A549 (cell line): ENCODE results near the gene TENT5C. TPM values are rescaled to one million over a fixed set of nuclear protein-coding genes. Genes with fewer than 3 reads are reported as not detected.

Experiments used
- ATAC-seq, 2 experiments: fragments of 200-7000 bp in 1 of 2; fragments of >200 bp in 1 of 2; cut with Nextera tagmentation in 1 of 2; cut with Tn5 transposase in 1 of 2; 3 replicates each; pipeline versions ENCODE4 v1.8.0 to v1.9.1; 2018 to 2020; ENCODE audit warnings: mild to moderate bottlenecking in 1 of 2, moderate library complexity in 1 of 2
- CTCF ChIA-PET: fragments of 300-600 bp; sonication (Branson Sonifier 250); formaldehyde crosslinking; extraction: SDS; loops from one replicate; lab custom pipeline; 2021; ENCODE audit warnings: antibody characterized with exemption, inconsistent platforms; lab: Yijun Ruan, JAX
- POLR2A ChIA-PET: fragments of 350-600 bp; formaldehyde crosslinking; extraction: SDS; loops from one replicate; lab custom pipeline; 2021; ENCODE audit warnings: antibody characterized with exemption, inconsistent platforms; lab: Yijun Ruan, JAX
- DNase-seq, 2 experiments: peaks; one replicate each; pipeline versions ENCODE4 v3.0.0 to v3.0.0-alpha.2; 2011 to 2016; ENCODE audit warnings: low read depth in 1 of 2, low spot score in 1 of 2
- FAIRE-seq: peaks from 2 replicates; lab custom pipeline; 2011; peaks lifted over from hg19 to GRCh38; lab: Jason Lieb, UNC
- H3K27ac ChIP-seq, 2 experiments: fragments of >200 bp; sonication (Bioruptor Twin); formaldehyde crosslinking; 3 replicates each; pipeline ENCODE4 v1.5.1; 2016 to 2017
- H3K4me1 ChIP-seq: fragments of >200 bp; sonication (Bioruptor Twin); formaldehyde crosslinking; 3 replicates; pipeline ENCODE4 v1.6.1; 2016
- H3K4me2 ChIP-seq: fragments of >200 bp; sonication (Bioruptor Twin); formaldehyde crosslinking; 3 replicates; pipeline ENCODE4 v1.6.1; 2016
- H3K4me3 ChIP-seq: fragments of >200 bp; sonication (Bioruptor Twin); formaldehyde crosslinking; 3 replicates; pipeline ENCODE4 v1.5.1; 2016
- H3K9me3 ChIP-seq: fragments of >200 bp; sonication (Bioruptor Twin); formaldehyde crosslinking; 3 replicates; pipeline ENCODE4 v1.6.1; 2016
- CEBPB ChIP-seq, 2 experiments: fragments of >200 bp in 1 of 2; sonication (Bioruptor Twin) in 1 of 2; formaldehyde crosslinking in 1 of 2; IDR thresholded peaks; 2 replicates each; pipeline ENCODE4 v1.6.1; 2012 to 2016
- EHF ChIP-seq: fragments of 250-450 bp; sonication (Bioruptor Pico); IDR thresholded peaks from 2 replicates; pipeline ENCODE4 v1.5.0; 2020; ENCODE audit warnings: mild to moderate bottlenecking
- EHMT2 ChIP-seq: fragments of 200-600 bp; sonication (generic); IDR thresholded peaks from 2 replicates; pipeline ENCODE4 v1.6.1; 2016; ENCODE audit warnings: antibody characterized with exemption, low read depth, mild to moderate bottlenecking, moderate library complexity
- ELK1 ChIP-seq: fragments of 150-350 bp; IDR thresholded peaks from 2 replicates; pipeline ENCODE4 v1.6.1; 2014; ENCODE audit warnings: low read depth, mild to moderate bottlenecking, low read length
- ESRRA ChIP-seq: fragments of 150-350 bp; IDR thresholded peaks from 2 replicates; pipeline ENCODE4 v1.6.1; 2014; ENCODE audit warnings: mild to moderate bottlenecking, low read length, borderline replicate concordance
- FOSL2 ChIP-seq, 2 experiments: fragments of 450-650 bp in 1 of 2; fragments of >200 bp in 1 of 2; sonication (Bioruptor Twin) in 1 of 2; formaldehyde crosslinking; IDR thresholded peaks; 2 replicates each; pipeline versions ENCODE4 v1.5.0 to v1.6.1; 2016 to 2020; ENCODE audit warnings: mild to moderate bottlenecking in 1 of 2, moderate library complexity in 1 of 2
- FOXS1 ChIP-seq: fragments of 250-450 bp; sonication (Bioruptor Pico); IDR thresholded peaks from 2 replicates; pipeline ENCODE4 v1.5.0; 2020; ENCODE audit warnings: mild to moderate bottlenecking, moderate library complexity
- HDAC2 ChIP-seq: fragments of 200-600 bp; sonication (generic); IDR thresholded peaks from 2 replicates; pipeline ENCODE4 v1.6.1; 2016
- HES2 ChIP-seq: fragments of >200 bp; sonication (Bioruptor Twin); formaldehyde crosslinking; IDR thresholded peaks from 2 replicates; pipeline ENCODE4 v1.6.1; 2016
- HEYL ChIP-seq: fragments of 250-450 bp; sonication (Bioruptor Pico); IDR thresholded peaks from 2 replicates; pipeline ENCODE4 v1.8.0; 2021; ENCODE audit warnings: mild to moderate bottlenecking, moderate library complexity
- HOXA7 ChIP-seq: fragments of 250-450 bp; sonication (Bioruptor Pico); IDR thresholded peaks from 2 replicates; pipeline ENCODE4 v1.5.0; 2020; ENCODE audit warnings: mild to moderate bottlenecking, moderate library complexity
- HOXB5 ChIP-seq: fragments of 250-450 bp; sonication (Bioruptor Pico); IDR thresholded peaks from 2 replicates; pipeline ENCODE4 v1.5.0; 2020; ENCODE audit warnings: mild to moderate bottlenecking, moderate library complexity
- MAFK ChIP-seq: fragments of 450-650 bp; IDR thresholded peaks from 2 replicates; pipeline ENCODE4 v1.6.1; 2014; ENCODE audit not compliant: partially characterized antibody
- MYC ChIP-seq: IDR thresholded peaks from 2 replicates; pipeline ENCODE4 v1.6.1; 2012; ENCODE audit warnings: mild to moderate bottlenecking, inconsistent platforms, low read length, improper control_type of control experiment, borderline replicate concordance
- NFE2L2 ChIP-seq: fragments of 150-350 bp; conservative IDR thresholded peaks from 2 replicates; pipeline ENCODE4 v1.6.1; 2014; ENCODE audit warnings: low read length
- NPAS2 ChIP-seq: fragments of 250-450 bp; sonication (Bioruptor Pico); IDR thresholded peaks from 2 replicates; pipeline ENCODE4 v1.8.0; 2022; ENCODE audit warnings: mild to moderate bottlenecking, moderate library complexity, borderline replicate concordance
- NR3C1 ChIP-seq: fragments of >200 bp; sonication (Bioruptor Twin); formaldehyde crosslinking; IDR thresholded peaks from 3 replicates; pipeline ENCODE4 v1.6.1; 2017
- PHF8 ChIP-seq: fragments of 200-600 bp; sonication (generic); IDR thresholded peaks from 2 replicates; pipeline ENCODE4 v1.6.1; 2016; ENCODE audit warnings: low read depth, mild to moderate bottlenecking, antibody characterized with exemption, moderate library complexity, borderline replicate concordance
- RAD21 ChIP-seq, 2 experiments: fragments of >200 bp in 1 of 2; sonication (Bioruptor Twin) in 1 of 2; formaldehyde crosslinking in 1 of 2; IDR thresholded peaks in 1 of 2; conservative IDR thresholded peaks in 1 of 2; 2 replicates in 1 of 2; 3 replicates in 1 of 2; pipeline ENCODE4 v1.6.1; 2012 to 2018; ENCODE audit warnings: inconsistent platforms in 1 of 2
- RARB ChIP-seq: fragments of 250-450 bp; sonication (Bioruptor Pico); IDR thresholded peaks from 2 replicates; pipeline ENCODE4 v1.8.0; 2021; ENCODE audit warnings: mild to moderate bottlenecking, moderate library complexity
- REST ChIP-seq: fragments of 200-600 bp; sonication (generic); IDR thresholded peaks from 2 replicates; pipeline ENCODE4 v1.6.1; 2016; ENCODE audit warnings: antibody characterized with exemption, mild to moderate bottlenecking, moderate library complexity
- RNF2 ChIP-seq: fragments of 200-600 bp; sonication (generic); IDR thresholded peaks from 2 replicates; pipeline ENCODE4 v1.6.1; 2016; ENCODE audit warnings: low read depth, mild to moderate bottlenecking, antibody characterized with exemption, moderate library complexity, borderline replicate concordance
- TFCP2L1 ChIP-seq: fragments of 250-450 bp; sonication (Bioruptor Pico); IDR thresholded peaks from 2 replicates; pipeline ENCODE4 v1.5.0; 2021; ENCODE audit warnings: mild to moderate bottlenecking
- TP53 ChIP-seq: fragments of 250-450 bp; sonication (Bioruptor Pico); IDR thresholded peaks from 2 replicates; pipeline ENCODE4 v1.5.0; 2021; ENCODE audit warnings: mild to moderate bottlenecking, moderate library complexity
- WGBS: methylation state at CpG from one replicate; pipeline ENCODE4 v1.1.6; 2017; ENCODE audit errors: missing lambda C conversion rate; 5-methylcytosine and 5-hydroxymethylcytosine counted together
- polyA plus RNA-seq, 4 experiments: library from polyadenylated mRNA; depleted of rRNA in 3 of 4; stranded (reverse); fragments of >200 nt; fragmentation: RNase III in 1 of 4; extraction: RNeasy Plus Mini Kit Qiagen cat#74134 plus additional on column Dnase treatment in 1 of 4; gene quantifications; 2 replicates in 3 of 4; 3 replicates in 1 of 4; pipeline ENCODE4 v1.2.3, GENCODE V29; 2011 to 2017
- TF ChIP-seq, protein P1 (sequence below): fragments of 250-450 bp; sonication (Bioruptor Pico); IDR thresholded peaks from 2 replicates; pipeline ENCODE4 v1.5.0; 2021; ENCODE audit warnings: mild to moderate bottlenecking, moderate library complexity, borderline replicate concordance
- TF ChIP-seq, protein P2 (sequence below): IDR thresholded peaks from 2 replicates; pipeline ENCODE4 v1.6.1; 2012

Gene TENT5C
- polyA plus RNA-seq, 2 of the 4 experiments (the other 2 are of a cell fraction) = 0.14 to 0.17 TPM

DNA sequence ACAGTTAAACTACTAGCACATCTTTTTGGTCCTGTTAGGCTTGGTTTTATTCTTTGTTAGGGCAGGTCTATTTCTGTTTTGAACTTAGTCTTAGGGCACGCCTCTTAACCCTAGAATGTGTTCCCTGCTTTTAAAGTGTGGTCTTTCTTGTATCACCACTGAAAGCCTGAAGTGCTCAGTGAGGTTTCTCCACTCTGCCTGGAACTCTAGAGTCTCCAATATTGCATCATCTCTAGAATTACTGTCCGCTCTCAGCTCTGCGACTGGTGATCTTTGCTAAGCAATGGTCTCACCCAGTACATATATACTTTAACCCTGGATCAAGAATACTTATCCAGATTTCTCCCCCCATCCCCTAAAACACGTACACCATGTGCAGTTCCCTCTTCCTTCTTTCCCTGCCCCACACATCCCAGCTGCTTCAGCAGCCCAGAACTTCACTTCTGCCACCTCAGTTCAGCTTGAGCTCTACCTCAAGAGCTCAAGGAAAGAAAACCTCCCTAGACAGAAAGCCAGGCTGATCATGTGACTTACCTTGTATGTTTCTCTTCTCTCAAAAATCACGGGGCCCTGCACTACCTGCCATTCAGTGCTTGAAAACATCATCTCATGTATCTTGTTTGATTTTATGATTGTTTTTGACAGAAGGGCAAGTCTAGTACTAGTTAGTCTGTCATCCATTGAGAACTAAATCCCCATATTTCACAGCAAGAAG, 59.9 kb downstream of the TENT5C start:
- ATAC-seq = no peak
- 79% methylated on average over 5 of the region's 5 CpGs for WGBS
- ChIA-PET POLR2A (no interaction called here), CTCF (interaction anchor here (1.1 kb wide), 1 partner anchor 12 kb away, joined by 3 read pairs; no protein-coding TSS in a partner anchor)
- no peak for DNase-seq
- H3K4me3 ChIP-seq = no peak overlapping the region
- H3K9me3 ChIP-seq = no peaks in the 10 kb centered on the region
- H3K4me2 ChIP-seq = no peak overlapping the region
- no peaks in the 10 kb centered on the region for H3K4me1 ChIP-seq
- no peak for TF ChIP-seq CEBPB (IDR thresholded peaks at IDR 0.05)
- TF ChIP-seq HEYL = no peak
- TF ChIP-seq HOXA7 (CRISPR knock-in tag) = no peak
- no peak for TF ChIP-seq RAD21 (conservative IDR thresholded peaks at IDR 0.05 in 1 of 2, IDR thresholded peaks at IDR 0.05 in 1 of 2)
- no peak for TF ChIP-seq ELK1
- no peak for TF ChIP-seq HDAC2
- TF ChIP-seq TP53 (CRISPR knock-in tag) = no peak
- TF ChIP-seq NFE2L2 = no peak
- TF ChIP-seq, protein P1, sequence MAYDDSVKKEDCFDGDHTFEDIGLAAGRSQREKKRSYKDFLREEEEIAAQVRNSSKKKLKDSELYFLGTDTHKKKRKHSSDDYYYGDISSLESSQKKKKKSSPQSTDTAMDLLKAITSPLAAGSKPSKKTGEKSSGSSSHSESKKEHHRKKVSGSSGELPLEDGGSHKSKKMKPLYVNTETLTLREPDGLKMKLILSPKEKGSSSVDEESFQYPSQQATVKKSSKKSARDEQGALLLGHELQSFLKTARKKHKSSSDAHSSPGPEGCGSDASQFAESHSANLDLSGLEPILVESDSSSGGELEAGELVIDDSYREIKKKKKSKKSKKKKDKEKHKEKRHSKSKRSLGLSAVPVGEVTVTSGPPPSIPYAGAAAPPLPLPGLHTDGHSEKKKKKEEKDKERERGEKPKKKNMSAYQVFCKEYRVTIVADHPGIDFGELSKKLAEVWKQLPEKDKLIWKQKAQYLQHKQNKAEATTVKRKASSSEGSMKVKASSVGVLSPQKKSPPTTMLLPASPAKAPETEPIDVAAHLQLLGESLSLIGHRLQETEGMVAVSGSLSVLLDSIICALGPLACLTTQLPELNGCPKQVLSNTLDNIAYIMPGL (CRISPR knock-in tag) = no peak
- TF ChIP-seq PHF8 = no peak
- no peak for TF ChIP-seq HES2
- TF ChIP-seq FOXS1 (CRISPR knock-in tag) = no peak
- no peak for TF ChIP-seq RARB (CRISPR knock-in tag)
- no peak for TF ChIP-seq MYC
- TF ChIP-seq ESRRA = no peak
- TF ChIP-seq TFCP2L1 (CRISPR knock-in tag) = no peak
- TF ChIP-seq HOXB5 = no peak
- no peak overlapping the region for H3K27ac ChIP-seq
- FAIRE-seq = no peak

DNA sequence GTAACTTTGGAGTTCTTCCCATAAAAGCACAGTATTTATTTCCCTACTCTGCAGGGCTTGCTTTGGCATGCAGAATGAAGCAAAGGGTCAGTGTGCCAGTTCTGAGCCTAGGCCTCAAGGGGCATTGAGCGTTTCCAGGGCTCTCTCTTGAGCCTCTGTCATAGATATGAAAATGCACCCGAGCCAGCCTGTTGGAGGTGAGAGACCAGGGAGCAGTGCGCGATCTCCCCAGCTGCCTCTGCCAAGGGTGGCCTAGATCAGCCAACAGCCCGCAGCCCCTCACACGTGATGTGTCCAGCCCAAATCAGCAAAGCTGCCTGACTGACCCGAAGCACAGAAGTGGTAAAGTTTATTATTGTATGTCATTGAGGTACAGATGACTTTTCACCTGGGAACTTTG, 63.7 kb downstream of the TENT5C start:
- peaks cover 3% of the 10 kb centered on the region; the same call in 1 of the 3 replicates for H3K4me1 ChIP-seq
- ChIA-PET CTCF (interaction anchor here (0.7 to 1.5 kb wide), 3 partner anchors 84 to 467 kb away, joined by 3 to 5 read pairs (median 5); no protein-coding TSS in a partner anchor), POLR2A (no interaction called here)
- WGBS = 77% methylated on average over 7 of the region's 7 CpGs
- no peak overlapping the region for H3K27ac ChIP-seq
- ATAC-seq (no peak), DNase-seq (no peak), FAIRE-seq (no peak)
- no peak overlapping the region for H3K4me2 ChIP-seq
- H3K4me3 ChIP-seq = no peak overlapping the region
- H3K9me3 ChIP-seq = no peaks in the 10 kb centered on the region
- TF ChIP-seq EHF (CRISPR knock-in tag) (no peak), MAFK (no peak), RNF2 (no peak), HOXB5 (no peak), FOSL2 (IDR thresholded peaks at IDR 0.05) (no peak), FOSL2 (CRISPR knock-in tag; IDR thresholded peaks at IDR 0.05) (no peak), REST (no peak), RAD21 (conservative IDR thresholded peaks at IDR 0.05 in 1 of 2, IDR thresholded peaks at IDR 0.05 in 1 of 2) (no peak), ELK1 (no peak), NR3C1 (no peak), NPAS2 (CRISPR knock-in tag) (no peak), ESRRA (no peak), HOXA7 (CRISPR knock-in tag) (no peak), EHMT2 (no peak), HES2 (no peak), RARB (CRISPR knock-in tag) (no peak)
- TF ChIP-seq, protein P2, sequence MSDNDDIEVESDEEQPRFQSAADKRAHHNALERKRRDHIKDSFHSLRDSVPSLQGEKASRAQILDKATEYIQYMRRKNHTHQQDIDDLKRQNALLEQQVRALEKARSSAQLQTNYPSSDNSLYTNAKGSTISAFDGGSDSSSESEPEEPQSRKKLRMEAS = no peak
